Sigmoid colon (tissue), 7 donors: ENCODE results near the gene SMYD3. TPM values are rescaled to one million over a fixed set of nuclear protein-coding genes. Genes with fewer than 3 reads are reported as not detected.

Experiments used
- DNase-seq: peaks from one replicate; pipeline ENCODE4 v3.0.0-alpha.2; 2019
- H3K27ac ChIP-seq, 4 donors: fragments of 200-600 bp; sonication (generic); one replicate each; pipeline ENCODE4 v1.5.1; 2016 to 2019; ENCODE audit warnings: mild to moderate bottlenecking in 1 of 4
- H3K27me3 ChIP-seq, 3 donors: fragments of 200-600 bp; sonication (generic); one replicate each; pipeline ENCODE4 v1.5.1; 2019; ENCODE audit warnings: mild to moderate bottlenecking in 1 of 3
- H3K36me3 ChIP-seq, 4 donors: fragments of 200-600 bp; sonication (generic); one replicate each; pipeline ENCODE4 v1.5.1; 2016 to 2019
- H3K4me1 ChIP-seq, 4 donors: fragments of 200-600 bp; sonication (generic); one replicate each; pipeline ENCODE4 v1.5.1; 2017 to 2019
- H3K4me3 ChIP-seq, 4 donors: fragments of 200-600 bp; sonication (generic); one replicate each; pipeline ENCODE4 v1.5.1; 2017 to 2019; ENCODE audit warnings: mild to moderate bottlenecking in 2 of 4, moderate library complexity in 1 of 4
- H3K9me3 ChIP-seq, 4 donors: fragments of 200-600 bp in 3 of 4; sonication (generic) in 3 of 4; one replicate each; pipeline versions ENCODE4 v1.5.1 to v1.6.1; 2013 to 2019
- EP300 ChIP-seq, 4 donors: sonication (generic); formaldehyde crosslinking; IDR thresholded peaks; one replicate each; pipeline ENCODE4 v1.6.1; 2017; ENCODE audit warnings: antibody characterized with exemption in 4 of 4
- POLR2A ChIP-seq, 2 donors: fragments of 450-650 bp; IDR thresholded peaks; one replicate each; pipeline ENCODE4 v1.6.1; 2016; ENCODE audit warnings: antibody characterized with exemption in 2 of 2, mild to moderate bottlenecking in 2 of 2, moderate library complexity in 2 of 2
- POLR2AphosphoS5 ChIP-seq, 4 donors: sonication (generic); formaldehyde crosslinking; IDR thresholded peaks; one replicate each; pipeline ENCODE4 v1.6.1; 2017; ENCODE audit warnings: antibody characterized with exemption in 4 of 4
- WGBS, 2 donors: extraction: QIAGEN DNeasy Blood & Tissue Kit; methylation state at CpG; one replicate each; pipeline ENCODE4 v1.1.7; 2013; 5-methylcytosine and 5-hydroxymethylcytosine counted together
- intact Hi-C: fragments of 100-400 bp; cut with DNase I; formaldehyde crosslinking; loops from one replicate; pipeline ENCODE4 v1.15.1; 2023
- polyA plus RNA-seq, 3 donors: library from polyadenylated mRNA; stranded (reverse); fragments of 200-250 nt; gene quantifications; one replicate each; pipeline ENCODE4 v1.2.3, GENCODE V29; 2013
- total RNA-seq, 4 donors: library from RNA; depleted of rRNA; stranded (reverse); fragments of >200 nt; gene quantifications; one replicate each; pipeline ENCODE4 v1.1.0, GENCODE V29; 2016
- TF ChIP-seq, protein P1 (sequence below), 4 experiments: fragments of 450-650 bp in 3 of 4; fragments of 200-600 bp in 1 of 4; IDR thresholded peaks; one replicate each; pipeline ENCODE4 v1.5.1; 2016 to 2019; ENCODE audit warnings: antibody characterized with exemption in 4 of 4, mild to moderate bottlenecking in 3 of 4, moderate library complexity in 2 of 4
- donor health status: healthy with polysubstance abuse.
- donor health status: Bipolar disorder and iron deficiency.
- donor health status: healthy.

SMYD3 gene
- total and polyA plus RNA-seq, 7 donors: 8.7 to 23.8 (median 17.1) TPM

DNA sequence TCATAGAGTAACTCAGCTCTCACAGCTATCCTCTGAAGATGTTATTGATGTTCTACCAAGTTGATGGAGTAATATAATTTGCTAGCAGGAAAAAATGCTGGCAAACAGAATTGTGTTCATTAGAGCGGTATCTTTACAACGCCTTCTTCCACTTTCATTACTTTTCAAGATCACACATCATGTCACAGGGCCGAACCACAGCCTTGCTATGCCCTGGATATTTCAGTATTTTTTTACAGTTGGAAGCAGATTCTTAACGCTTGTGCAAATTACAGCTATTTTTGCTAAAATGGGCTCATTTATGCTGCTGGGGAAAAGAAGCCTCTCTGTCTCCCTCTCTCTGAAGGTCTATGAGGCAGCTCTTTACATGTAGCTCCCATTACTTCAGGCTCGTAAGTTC lies 720.1 kb downstream of the SMYD3 start:
- Histone ChIP-seq H3K9me3 (no peaks in the 10 kb centered on the region), H3K27me3 (no peaks in the 10 kb centered on the region), H3K36me3 (no peaks in the 10 kb centered on the region), H3K27ac (no peak overlapping the region), H3K4me1 (no peaks in the 10 kb centered on the region), H3K4me3 (no peak overlapping the region)
- no peak for DNase-seq
- WGBS, 2 donors: 86 to 95% methylated on average over 5 of the region's 5 CpGs
- TF ChIP-seq POLR2A (IDR thresholded peaks at IDR 0.05) (no peak), EP300 (IDR thresholded peaks at IDR 0.05) (no peak), POLR2AphosphoS5 (IDR thresholded peaks at IDR 0.05) (no peak)
- TF ChIP-seq, protein P1, sequence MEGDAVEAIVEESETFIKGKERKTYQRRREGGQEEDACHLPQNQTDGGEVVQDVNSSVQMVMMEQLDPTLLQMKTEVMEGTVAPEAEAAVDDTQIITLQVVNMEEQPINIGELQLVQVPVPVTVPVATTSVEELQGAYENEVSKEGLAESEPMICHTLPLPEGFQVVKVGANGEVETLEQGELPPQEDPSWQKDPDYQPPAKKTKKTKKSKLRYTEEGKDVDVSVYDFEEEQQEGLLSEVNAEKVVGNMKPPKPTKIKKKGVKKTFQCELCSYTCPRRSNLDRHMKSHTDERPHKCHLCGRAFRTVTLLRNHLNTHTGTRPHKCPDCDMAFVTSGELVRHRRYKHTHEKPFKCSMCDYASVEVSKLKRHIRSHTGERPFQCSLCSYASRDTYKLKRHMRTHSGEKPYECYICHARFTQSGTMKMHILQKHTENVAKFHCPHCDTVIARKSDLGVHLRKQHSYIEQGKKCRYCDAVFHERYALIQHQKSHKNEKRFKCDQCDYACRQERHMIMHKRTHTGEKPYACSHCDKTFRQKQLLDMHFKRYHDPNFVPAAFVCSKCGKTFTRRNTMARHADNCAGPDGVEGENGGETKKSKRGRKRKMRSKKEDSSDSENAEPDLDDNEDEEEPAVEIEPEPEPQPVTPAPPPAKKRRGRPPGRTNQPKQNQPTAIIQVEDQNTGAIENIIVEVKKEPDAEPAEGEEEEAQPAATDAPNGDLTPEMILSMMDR (IDR thresholded peaks at IDR 0.05): no peak
- intact Hi-C loops: no loop called here

DNA sequence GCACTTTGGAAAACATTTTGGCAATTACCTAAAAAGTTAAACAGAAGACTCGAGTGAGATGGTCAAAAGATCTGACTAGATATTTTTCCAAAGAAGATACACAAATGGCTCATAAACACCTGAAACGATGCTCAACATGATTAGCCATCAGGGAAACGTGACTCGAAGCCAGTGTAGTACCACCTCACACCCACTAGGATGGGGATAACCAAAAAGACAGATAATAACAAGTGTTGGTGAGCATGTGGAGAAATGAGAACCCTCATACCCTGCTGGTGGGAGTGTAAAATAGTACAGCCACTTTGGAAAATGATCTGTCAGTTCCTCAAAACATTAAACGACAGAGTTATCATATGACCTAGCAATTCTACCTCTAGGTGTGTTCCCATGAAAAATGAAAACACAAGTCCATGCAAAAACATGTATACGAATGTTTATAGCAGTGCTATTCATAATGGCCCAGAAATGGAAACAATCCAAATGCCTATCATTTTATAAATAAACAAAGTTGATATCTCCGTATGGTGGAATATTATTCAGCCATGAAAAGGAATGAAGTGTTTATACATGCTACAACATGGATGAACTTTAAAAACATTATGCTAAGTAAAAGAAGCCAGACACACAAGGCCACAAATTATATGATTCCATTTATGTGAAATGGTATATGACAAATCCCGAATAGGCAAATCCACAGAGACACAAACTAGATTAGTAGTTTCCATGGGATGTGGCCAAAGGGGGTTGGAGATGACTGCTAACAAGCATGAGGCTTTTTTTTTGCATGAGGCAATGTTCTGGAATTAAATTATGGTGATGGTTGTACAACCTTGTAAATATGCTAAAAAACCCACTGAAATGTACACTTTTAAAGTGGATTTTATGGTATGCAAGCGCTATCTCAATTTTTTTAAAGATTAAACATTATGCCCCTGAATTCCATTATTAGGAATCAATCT lies 727.0 kb downstream of the SMYD3 start:
- no peaks in the 10 kb centered on the region for H3K36me3 ChIP-seq
- no peak overlapping the region for H3K4me3 ChIP-seq
- H3K4me1 ChIP-seq: no peaks in the 10 kb centered on the region
- WGBS, 2 donors: 92 to 93% methylated on average over 9 of the region's 9 CpGs
- H3K9me3 ChIP-seq: no peaks in the 10 kb centered on the region
- intact Hi-C loops: no loop called here
- H3K27ac ChIP-seq: no peak overlapping the region
- TF ChIP-seq POLR2A (IDR thresholded peaks at IDR 0.05) (no peak), EP300 (IDR thresholded peaks at IDR 0.05) (no peak), POLR2AphosphoS5 (IDR thresholded peaks at IDR 0.05) (no peak)
- TF ChIP-seq, protein P1 (IDR thresholded peaks at IDR 0.05): no peak
- no peaks in the 10 kb centered on the region for H3K27me3 ChIP-seq
- DNase-seq: no peak

DNA sequence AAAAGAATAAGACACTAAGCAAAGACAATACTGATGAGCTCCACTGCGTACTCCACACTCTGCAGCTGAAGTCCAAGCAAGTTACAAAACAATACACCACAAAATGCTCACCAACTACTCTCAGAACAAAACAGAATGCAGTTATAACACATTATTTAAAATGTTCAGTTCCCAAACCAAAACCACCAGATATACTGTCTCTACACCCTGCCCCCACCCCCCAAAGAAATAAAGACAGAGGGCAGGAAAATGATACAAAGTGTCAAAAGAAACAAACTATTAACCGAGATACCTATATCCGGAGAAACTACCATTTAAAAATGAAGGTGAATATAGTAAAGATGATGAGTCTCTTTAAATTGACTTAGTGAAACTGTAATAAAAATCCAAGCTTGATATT lies 729.3 kb downstream of the SMYD3 start:
- Histone ChIP-seq H3K27ac (no peak overlapping the region), H3K36me3 (no peaks in the 10 kb centered on the region), H3K4me3 (no peak overlapping the region), H3K4me1 (no peaks in the 10 kb centered on the region), H3K9me3 (no peaks in the 10 kb centered on the region), H3K27me3 (no peaks in the 10 kb centered on the region)
- DNase-seq: no peak
- 95 to 98% methylated on average over 3 of the region's 3 CpGs for WGBS, 2 donors
- TF ChIP-seq, protein P1 (IDR thresholded peaks at IDR 0.05): no peak
- no peak for TF ChIP-seq POLR2A (IDR thresholded peaks at IDR 0.05)
- TF ChIP-seq EP300 (IDR thresholded peaks at IDR 0.05): no peak
- TF ChIP-seq POLR2AphosphoS5 (IDR thresholded peaks at IDR 0.05): no peak
- intact Hi-C loops: no loop called here

DNA sequence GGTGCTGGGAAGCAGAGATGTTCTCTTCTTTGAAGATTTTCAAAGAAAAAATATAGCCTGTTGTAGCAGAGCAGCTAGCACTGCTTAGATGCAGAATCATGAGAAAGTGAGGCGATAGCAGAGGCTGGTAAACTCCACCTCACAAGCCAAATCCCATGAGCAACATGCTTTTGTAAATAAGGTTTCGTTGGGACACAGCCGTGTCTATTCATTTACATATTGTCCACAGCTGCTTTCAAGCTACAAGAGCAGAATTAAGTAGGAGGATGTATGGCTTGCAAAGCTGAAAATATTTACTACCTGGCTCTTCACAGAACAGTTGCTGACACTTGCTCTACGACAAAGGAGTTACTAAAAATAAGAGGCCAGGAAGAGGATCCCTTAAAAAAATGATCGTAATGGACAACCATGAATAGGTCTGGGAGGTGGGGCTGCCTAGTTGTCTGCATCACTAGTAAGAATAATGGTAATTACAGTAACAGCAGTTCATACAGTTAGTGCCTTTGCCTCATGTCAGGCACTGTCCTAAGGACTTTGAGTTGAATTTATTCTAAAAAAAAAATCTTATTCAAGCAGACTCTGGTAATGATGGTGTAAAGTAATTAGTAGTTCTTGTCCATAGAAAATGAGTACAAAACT lies 730.3 kb downstream of the SMYD3 start:
- 35 to 68% methylated on average over 5 of the region's 5 CpGs for WGBS, 2 donors
- Histone ChIP-seq H3K27me3 (no peaks in the 10 kb centered on the region), H3K4me1 (peaks cover 0 to 7% (median 4%) of the 10 kb centered on the region in 4 donors), H3K9me3 (no peaks in the 10 kb centered on the region), H3K4me3 (no peak overlapping the region), H3K36me3 (no peaks in the 10 kb centered on the region), H3K27ac (no peak overlapping the region)
- intact Hi-C loops: no loop called here
- TF ChIP-seq, protein P1 (IDR thresholded peaks at IDR 0.05): no peak
- no peak for TF ChIP-seq EP300 (IDR thresholded peaks at IDR 0.05)
- TF ChIP-seq POLR2A (IDR thresholded peaks at IDR 0.05): no peak
- TF ChIP-seq POLR2AphosphoS5 (IDR thresholded peaks at IDR 0.05): no peak
- DNase-seq: no peak
